Erythroblast (primary cell): ENCODE data around the gene SDSL.

Experiments
- GATA1 ChIP-seq: IDR thresholded peaks from 2 replicates; pipeline ENCODE4 v1.6.1; 2011; ENCODE audit warnings: low read depth, mild to moderate bottlenecking, control low read depth, low read length, moderate library complexity
- POLR2A ChIP-seq: IDR thresholded peaks from 2 replicates; pipeline ENCODE4 v1.6.1; 2011; ENCODE audit warnings: mild to moderate bottlenecking, low read length

DNA sequence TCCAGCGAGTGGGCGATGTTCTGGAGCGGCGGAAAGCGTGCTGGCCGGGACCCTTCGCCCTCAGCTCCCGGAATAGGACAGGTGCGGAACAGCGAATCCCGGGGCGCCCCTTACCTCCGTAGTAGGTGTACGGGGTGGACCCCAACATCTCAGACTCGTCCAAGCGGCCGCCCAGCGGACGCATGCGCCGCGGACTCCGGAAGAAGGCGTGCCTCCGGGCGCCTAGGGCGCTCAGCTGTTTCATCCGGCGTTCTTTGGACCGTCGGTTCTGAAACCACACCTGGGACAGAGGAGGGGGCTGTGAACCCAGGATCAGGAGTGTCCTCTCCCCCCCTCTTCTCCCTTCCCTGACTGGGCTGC, 44.9 kb downstream of the SDSL start:
- no peak for TF ChIP-seq POLR2A
- TF ChIP-seq GATA1 = no peak
